Subcutaneous adipose tissue (tissue), 4 donors: ENCODE data around the gene HUNK. TPM values are rescaled to one million over a fixed set of nuclear protein-coding genes. Genes with fewer than 3 reads are reported as not detected.

Experiments
- CTCF ChIP-seq: fragments of 450-650 bp; IDR thresholded peaks from one replicate; pipeline ENCODE4 v1.5.1; 2016; ENCODE audit warnings: low read depth, mild to moderate bottlenecking, control low read depth, antibody characterized with exemption, moderate library complexity
- total RNA-seq, 4 donors: library from RNA; depleted of rRNA; stranded (reverse); fragments of >200 nt; gene quantifications; one replicate each; pipeline ENCODE4 v1.1.0, GENCODE V29; 2016

HUNK gene
- total RNA-seq, 4 donors from 2014 or later: 0.16 to 0.66 (median 0.18) TPM

DNA sequence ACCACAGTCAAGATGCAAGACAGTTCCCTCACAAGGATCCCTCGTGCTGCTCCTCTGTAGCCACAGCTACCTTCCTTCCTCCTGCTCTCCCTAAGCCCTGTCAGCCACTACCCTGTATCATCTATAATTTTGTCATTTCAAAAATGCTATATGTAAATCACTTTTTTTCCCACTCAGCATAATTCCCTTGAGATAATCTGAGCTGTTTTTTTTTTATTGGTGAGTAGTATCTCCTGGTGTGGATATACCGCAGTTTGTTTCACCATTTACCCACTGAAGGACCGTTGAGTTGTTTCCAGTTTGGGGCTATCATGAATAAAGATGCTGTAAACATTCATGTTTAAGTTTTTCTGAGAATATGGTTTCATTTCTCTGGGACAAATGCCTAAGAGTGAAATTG, 88.2 kb downstream of the HUNK start:
- TF ChIP-seq CTCF: no peak

GRCh38 chr21:31961704-31962103, 88.9 kb downstream of the HUNK start:
- TF ChIP-seq CTCF: no peak

DNA sequence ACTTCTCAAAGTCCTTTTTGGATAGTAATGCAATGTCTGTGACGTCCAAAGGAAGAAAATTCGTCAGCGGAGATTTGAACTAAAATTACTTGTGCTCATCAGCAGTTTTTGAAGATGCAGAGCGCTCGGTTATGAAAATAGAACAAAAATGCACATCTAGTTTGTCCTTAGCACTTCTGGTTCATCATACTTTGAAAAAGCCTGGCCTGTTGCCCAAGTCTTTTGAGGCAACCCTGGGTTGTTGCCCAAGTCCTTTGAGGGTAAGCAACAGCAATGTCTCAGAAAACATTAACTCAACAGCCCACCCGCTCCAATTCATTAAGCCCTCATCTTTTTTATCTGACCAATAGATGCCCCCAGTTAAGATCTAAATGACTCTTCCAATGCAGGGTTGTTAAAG, 91.9 kb downstream of the HUNK start:
- TF ChIP-seq CTCF: no peak

GRCh38 chr21:31967334-31967733, 94.5 kb downstream of the HUNK start:
- TF ChIP-seq CTCF: no peak

DNA sequence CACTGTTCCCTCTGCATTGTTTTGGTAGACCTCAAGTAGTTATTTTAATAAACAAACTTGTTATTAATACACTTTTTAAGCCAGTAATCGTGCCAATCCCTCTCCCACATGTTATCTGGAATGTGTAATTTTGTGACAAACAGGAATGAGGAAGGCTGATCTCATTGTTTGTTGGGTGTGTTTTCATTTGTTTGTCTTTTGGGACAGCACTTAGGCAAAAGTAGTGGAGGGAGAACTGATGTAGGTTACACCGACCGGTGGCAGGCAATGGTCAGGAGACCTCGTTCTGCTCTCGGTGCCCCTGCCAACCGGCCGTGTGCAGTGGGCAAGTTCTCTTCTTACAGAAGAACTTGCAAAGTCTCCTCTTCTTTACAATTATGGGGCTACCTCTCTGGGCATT, 99.8 kb downstream of the HUNK start:
- no peak for TF ChIP-seq CTCF

- no peak for TF ChIP-seq CTCF
Measured at GRCh38 chr21:31973402-31973944, 100.7 kb downstream of the HUNK start.

DNA sequence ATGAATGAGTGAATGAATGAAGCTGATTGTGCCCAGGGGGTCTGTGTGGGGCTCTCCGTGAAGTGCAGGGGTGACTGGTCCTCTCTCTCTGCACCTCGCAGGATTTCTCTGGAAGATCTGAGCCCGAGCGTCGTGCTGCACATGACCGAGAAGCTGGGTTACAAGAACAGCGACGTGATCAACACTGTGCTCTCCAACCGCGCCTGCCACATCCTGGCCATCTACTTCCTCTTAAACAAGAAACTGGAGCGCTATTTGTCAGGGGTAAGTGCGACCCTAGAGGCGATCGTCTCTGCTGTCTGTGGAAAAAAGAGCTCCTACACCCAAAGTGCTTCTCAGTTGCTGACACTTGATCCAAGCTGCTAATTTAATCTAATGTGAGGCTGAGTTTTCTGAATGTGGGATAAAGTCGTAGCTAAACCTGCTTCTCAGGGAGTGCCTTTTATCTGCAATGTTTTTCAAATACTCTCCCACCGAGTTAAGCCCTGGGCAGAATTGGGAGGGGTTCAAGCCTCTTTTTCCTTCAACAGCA, 101.7 kb downstream of the HUNK start:
- no peak for TF ChIP-seq CTCF
